ENCODE results near the gene CASR.

CASR gene

GRCh38 chr3:122313281-122313680 lies 129.8 kb downstream of the CASR start:
- ChIA-PET POLR2A (ENCODE audit: low non-redundant PET) (no interaction called here), CTCF (no interaction called here)
- TF ChIP-seq CTCF (conservative IDR thresholded peaks at IDR 0.05; ENCODE audit: low read depth), result no peak
- DNase-seq (ENCODE audit: low spot score), result no peak
- no peak overlapping the region for H3K27ac ChIP-seq

- POLR2A ChIA-PET (ENCODE audit: low non-redundant PET), result no interaction called here
Observed at GRCh38 chr3:122314228-122314876, 130.9 kb downstream of the CASR start.

GRCh38 chr3:122315619-122316018 lies 132.2 kb downstream of the CASR start:
- H3K27ac ChIP-seq, result no peak overlapping the region
- CTCF ChIA-PET, result no interaction called here
- TF ChIP-seq CTCF (conservative IDR thresholded peaks at IDR 0.05; ENCODE audit: low read depth), result no peak
- POLR2A ChIA-PET (ENCODE audit: low non-redundant PET), result no interaction called here
- no peak for DNase-seq (ENCODE audit: low spot score)

More at GRCh38 chr3:122314228-122314876, 130.9 kb downstream of the CASR start:
- TF ChIP-seq CTCF (conservative IDR thresholded peaks at IDR 0.05; ENCODE audit: low read depth), result no peak
- CTCF ChIA-PET, result no interaction called here
- no peak overlapping the region for H3K27ac ChIP-seq
- peak; percentile 74 for DNase-seq (ENCODE audit: low spot score)

GRCh38 chr3:122316368-122316767 lies 132.9 kb downstream of the CASR start:
- POLR2A ChIA-PET (ENCODE audit: low non-redundant PET), result no interaction called here
- no peak for DNase-seq (ENCODE audit: low spot score)
- CTCF ChIA-PET, result no interaction called here
- no peak overlapping the region for H3K27ac ChIP-seq
- TF ChIP-seq CTCF (conservative IDR thresholded peaks at IDR 0.05; ENCODE audit: low read depth), result no peak

GRCh38 chr3:122318620-122319019 lies 135.2 kb downstream of the CASR start:
- CTCF ChIA-PET, result interaction anchor here (0.5 kb wide), 1 partner anchor 10 kb away, joined by 3 read pairs; no protein-coding TSS in a partner anchor
- H3K27ac ChIP-seq, result no peak overlapping the region
- no peak for TF ChIP-seq CTCF (conservative IDR thresholded peaks at IDR 0.05; ENCODE audit: low read depth)
- POLR2A ChIA-PET (ENCODE audit: low non-redundant PET), result no interaction called here
- peak; percentile 21 for DNase-seq (ENCODE audit: low spot score)

- CTCF ChIA-PET, result interaction anchor here (0.7 kb wide), 1 partner anchor 354 kb away, joined by 3 read pairs; no protein-coding TSS in a partner anchor
- H3K27ac ChIP-seq, result no peak overlapping the region
- POLR2A ChIA-PET (ENCODE audit: low non-redundant PET), result no interaction called here
- no peak for TF ChIP-seq CTCF (conservative IDR thresholded peaks at IDR 0.05; ENCODE audit: low read depth)
- no peak for DNase-seq (ENCODE audit: low spot score)
Observed at GRCh38 chr3:122322095-122323075, 138.9 kb downstream of the CASR start.
